ENCODE data around the gene C21orf91.

- TF ChIP-seq POLR2A (IDR thresholded peaks at IDR 0.05; ENCODE audit: low read length) (no peak), GATA1 (IDR thresholded peaks at IDR 0.05; ENCODE audit: low read depth, low read length) (no peak)
Measured at GRCh38 chr21:17793246-17794123, 25.7 kb downstream of the C21orf91 start.
